Measurements from ENCODE around the gene PRKAA1. TPM values are rescaled to one million over a fixed set of nuclear protein-coding genes. Genes with fewer than 3 reads are reported as not detected.

The PRKAA1 gene
- total RNA-seq, result 100 to 1,000 TPM in 1 of 4 donors, 10 to 100 TPM in 3; 67.1 to 120 (median 92.8) TPM

DNA sequence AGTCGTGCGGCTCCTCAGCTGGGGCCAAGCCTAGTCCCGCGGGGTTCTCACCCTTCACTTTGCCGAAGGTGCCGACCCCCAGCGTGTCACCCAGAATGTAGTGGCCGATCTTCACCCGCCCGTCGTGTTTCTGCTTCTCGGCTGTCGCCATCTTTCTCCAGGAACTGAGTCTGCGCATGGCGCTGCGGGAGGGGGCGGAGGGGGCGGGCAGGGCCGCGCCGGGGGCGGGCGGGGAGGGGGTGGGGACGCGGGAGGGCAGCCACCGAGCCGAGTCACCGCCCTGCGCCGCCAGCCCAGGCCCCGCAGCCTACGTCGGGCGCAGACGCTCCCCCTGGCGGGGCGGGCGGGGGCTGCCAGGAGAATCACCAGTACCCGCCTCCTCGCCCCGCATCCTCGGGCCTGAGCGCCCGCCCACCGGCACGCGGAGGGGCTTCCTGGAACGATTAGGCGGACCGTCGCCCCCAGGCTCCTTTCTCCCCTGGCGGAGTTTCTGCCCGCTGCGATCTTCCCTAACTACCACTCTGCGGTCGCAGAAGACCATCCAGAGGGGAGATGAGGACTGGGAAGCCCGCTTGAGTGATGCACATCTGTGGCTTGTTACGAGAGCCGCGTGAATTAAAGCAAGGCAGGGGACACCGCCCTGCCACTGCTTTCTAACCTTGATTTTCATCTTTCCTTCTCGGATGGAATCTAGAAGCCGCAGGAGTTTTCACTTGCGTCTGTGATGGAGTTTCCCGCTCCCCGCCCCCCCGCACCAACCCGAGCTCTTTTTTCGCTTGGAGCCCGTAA, at the start of gene PRKAA1:
PRKAA1 (minus strand) TSS at position 363 of the 789 bp plus-strand sequence; CDS start at position 178, 185 bp downstream.
- TF ChIP-seq, protein P1, sequence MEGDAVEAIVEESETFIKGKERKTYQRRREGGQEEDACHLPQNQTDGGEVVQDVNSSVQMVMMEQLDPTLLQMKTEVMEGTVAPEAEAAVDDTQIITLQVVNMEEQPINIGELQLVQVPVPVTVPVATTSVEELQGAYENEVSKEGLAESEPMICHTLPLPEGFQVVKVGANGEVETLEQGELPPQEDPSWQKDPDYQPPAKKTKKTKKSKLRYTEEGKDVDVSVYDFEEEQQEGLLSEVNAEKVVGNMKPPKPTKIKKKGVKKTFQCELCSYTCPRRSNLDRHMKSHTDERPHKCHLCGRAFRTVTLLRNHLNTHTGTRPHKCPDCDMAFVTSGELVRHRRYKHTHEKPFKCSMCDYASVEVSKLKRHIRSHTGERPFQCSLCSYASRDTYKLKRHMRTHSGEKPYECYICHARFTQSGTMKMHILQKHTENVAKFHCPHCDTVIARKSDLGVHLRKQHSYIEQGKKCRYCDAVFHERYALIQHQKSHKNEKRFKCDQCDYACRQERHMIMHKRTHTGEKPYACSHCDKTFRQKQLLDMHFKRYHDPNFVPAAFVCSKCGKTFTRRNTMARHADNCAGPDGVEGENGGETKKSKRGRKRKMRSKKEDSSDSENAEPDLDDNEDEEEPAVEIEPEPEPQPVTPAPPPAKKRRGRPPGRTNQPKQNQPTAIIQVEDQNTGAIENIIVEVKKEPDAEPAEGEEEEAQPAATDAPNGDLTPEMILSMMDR (IDR thresholded peaks at IDR 0.05), result no peak
- ATAC-seq (ENCODE audit: low FRiP score), result peak; percentile 98
- peak; percentile 77 for DNase-seq (ENCODE audit: low spot score)

DNA sequence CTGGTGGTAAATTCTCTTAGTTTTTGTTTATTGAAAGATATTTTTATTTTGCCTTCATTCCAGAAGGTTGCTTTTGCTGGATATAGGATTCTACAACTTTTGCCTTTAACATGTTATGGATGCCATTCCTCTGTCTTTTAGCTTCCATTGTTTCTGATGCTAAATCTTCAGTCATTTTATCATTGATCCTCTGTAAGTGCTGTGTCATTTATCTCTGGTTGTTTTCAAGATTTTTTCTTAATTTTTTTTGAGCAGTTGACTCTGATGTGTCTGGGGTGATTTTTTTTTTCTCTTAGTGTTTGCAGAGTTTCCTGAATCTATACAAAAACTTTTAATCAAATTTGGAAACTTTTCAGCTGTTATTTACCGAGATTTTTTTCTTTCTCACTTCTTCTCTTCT, 49.4 kb upstream of the PRKAA1 start:
- ATAC-seq (ENCODE audit: low FRiP score), result no peak
- TF ChIP-seq, protein P1 (IDR thresholded peaks at IDR 0.05), result no peak
- DNase-seq (ENCODE audit: low spot score), result no peak

DNA sequence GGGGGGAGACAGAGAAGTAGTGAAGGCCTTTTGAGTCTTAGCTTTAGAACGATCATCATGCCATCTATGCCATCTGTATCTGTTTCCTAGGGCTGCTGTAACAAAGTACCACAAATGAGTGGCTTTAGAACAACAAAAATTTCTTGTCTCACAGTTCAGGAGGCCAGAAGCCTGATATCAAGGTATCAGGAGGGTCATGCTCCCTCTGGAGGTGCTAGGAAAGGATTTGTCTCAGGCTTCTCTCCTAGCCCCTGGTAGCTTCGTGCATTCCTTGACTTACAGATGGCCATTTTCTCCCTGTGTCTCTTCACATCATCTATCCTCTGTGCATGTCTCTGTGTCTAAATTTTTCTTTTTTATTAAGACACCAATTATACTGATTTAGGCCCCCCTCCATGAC, 48.2 kb upstream of the PRKAA1 start:
- no peak for ATAC-seq (ENCODE audit: low FRiP score)

DNA sequence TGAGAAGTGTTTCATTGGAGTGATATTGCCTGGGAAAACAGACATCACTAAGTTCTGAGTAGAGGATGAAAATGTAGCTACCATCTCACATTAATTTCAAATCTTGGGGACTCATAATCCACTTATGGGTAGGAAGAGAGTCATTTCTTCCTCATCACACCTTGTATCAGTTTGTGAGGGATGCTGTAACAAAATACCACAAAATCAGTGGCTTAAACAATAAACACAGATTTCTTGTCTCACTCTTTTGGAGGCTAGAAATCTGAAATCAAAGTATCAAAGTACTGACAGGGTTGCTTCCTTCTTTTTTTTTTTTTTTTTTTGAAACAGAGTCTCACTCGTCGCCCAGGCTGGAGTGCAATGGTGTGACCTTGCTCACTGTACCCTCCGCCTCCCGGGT, 46.4 kb upstream of the PRKAA1 start:
- TF ChIP-seq, protein P1 (IDR thresholded peaks at IDR 0.05), result no peak
- no peak for DNase-seq (ENCODE audit: low spot score)
- ATAC-seq (ENCODE audit: low FRiP score), result no peak

More for the DNA sequence above, 48.2 kb upstream of the PRKAA1 start:
- TF ChIP-seq, protein P1 (IDR thresholded peaks at IDR 0.05), result no peak
- no peak for DNase-seq (ENCODE audit: low spot score)

DNA sequence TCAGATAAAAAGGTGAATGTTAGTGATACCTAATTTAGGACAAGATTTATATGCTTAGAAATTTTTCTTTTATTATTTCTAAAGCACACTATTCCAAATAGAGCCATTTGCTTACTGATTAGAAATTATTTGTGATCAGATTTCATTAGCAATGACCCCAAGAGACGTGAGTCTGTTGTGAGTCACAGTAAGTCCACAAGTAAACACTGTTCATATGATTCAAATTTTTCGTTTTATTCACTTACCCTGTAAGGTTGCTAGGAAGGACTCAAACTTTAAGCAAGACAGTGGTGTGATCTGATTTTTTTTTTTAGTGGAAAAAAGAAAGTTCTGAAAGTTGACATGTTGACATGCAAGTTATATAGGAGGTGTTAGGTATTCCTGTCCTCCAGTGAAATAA, 44.2 kb upstream of the PRKAA1 start:
- peak; percentile 54 for ATAC-seq (ENCODE audit: low FRiP score)
- DNase-seq (ENCODE audit: low spot score), result no peak
- TF ChIP-seq, protein P1 (IDR thresholded peaks at IDR 0.05), result no peak

DNA sequence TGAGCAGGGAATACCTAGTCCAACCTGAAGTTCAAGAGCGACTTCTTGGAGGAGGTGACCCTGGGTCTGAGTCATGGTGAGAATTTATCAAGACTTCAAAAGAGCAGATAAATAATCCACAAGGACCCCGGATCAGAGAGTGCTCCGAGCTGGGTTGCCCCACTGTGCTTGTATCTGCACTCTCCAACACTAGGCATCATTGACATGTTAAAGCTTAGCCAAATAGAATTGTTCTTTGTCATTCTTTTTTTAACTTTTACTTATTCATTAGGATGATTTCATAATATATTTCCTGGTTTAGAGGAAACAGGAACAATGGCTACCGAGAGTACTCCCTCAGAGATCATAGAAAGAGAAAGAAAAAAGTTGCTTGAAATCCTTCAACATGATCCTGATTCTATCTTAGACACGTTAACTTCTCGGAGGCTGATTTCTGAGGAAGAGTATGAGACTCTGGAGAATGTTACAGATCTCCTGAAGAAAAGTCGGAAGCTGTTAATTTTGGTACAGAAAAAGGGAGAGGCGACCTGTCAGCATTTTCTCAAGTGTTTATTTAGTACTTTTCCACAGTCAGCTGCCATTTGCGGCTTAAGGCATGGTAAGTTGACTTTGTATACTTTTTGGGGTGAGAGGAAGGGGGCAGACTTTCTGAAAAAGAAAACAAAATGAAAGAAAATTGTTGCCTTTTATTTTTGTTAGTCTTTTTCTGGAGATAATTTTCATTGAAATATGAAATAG, 43.1 kb upstream of the PRKAA1 start, which contains the start of gene CARD6:
CARD6 (plus strand) TSS at position 300 of the 738 bp plus-strand sequence; CDS start at position 316, 16 bp downstream.
- DNase-seq (ENCODE audit: low spot score) (no peak), ATAC-seq (ENCODE audit: low FRiP score) (peak; percentile 57)
- TF ChIP-seq, protein P1 (IDR thresholded peaks at IDR 0.05), result no peak
